Measurements from ENCODE around the gene LRRC38. TPM values are rescaled to one million over a fixed set of nuclear protein-coding genes. Genes with fewer than 3 reads are reported as not detected.

Gene LRRC38
- total and polyA plus RNA-seq, 2 of the 8 experiments (the other 6 are each of a cell fraction or from before 2014, with no cell fraction given) = 0.17 to 0.63 TPM

GRCh38 chr1:13505020-13505419 lies 8.8 kb downstream of the LRRC38 start:
- Histone ChIP-seq H3K4me3 (ENCODE audit: extremely low read depth in 1 of 4, insufficient read depth in 2 of 4, low read depth in 3 of 4, low read length in 4 of 4) (no peak overlapping the region), H3K4me2 (ENCODE audit: insufficient read depth in 1 of 2, low read depth in 2 of 2, low read length in 2 of 2) (peak overlapping the region in 1 of 2 experiments; percentile 36; a peak in 1 of 4 replicates), H2AK5ac (ENCODE audit: low read depth, low read length) (no peak overlapping the region), H3K36me3 (ENCODE audit: control insufficient read depth in 2 of 4, insufficient read depth in 4 of 4, low read length in 3 of 4) (no peaks in the 10 kb centered on the region), H3K9ac (replicated peaks in 1 of 4; ENCODE audit: extremely low read depth in 1 of 4, low read depth in 3 of 4, low read length in 3 of 4) (no peak overlapping the region), H3K14ac (ENCODE audit: insufficient read length) (no peak overlapping the region), H3K27ac (ENCODE audit: low read depth, low read length) (no peak overlapping the region), H4K8ac (ENCODE audit: extremely low read depth, insufficient read depth, low read length) (no peak overlapping the region), H2BK20ac (ENCODE audit: low read length) (no peak overlapping the region), H3K27me3 (replicated peaks in 1 of 4; ENCODE audit: control insufficient read depth in 3 of 4, extremely low read depth in 1 of 4, insufficient read depth in 3 of 4, low read length in 3 of 4) (peaks cover 0 to 3% (median under 1%) of the 10 kb centered on the region in 4 experiments; a peak in 3 of 7 replicates), H2BK15ac (ENCODE audit: low read length) (no peak overlapping the region), H3K9me3 (ENCODE audit: insufficient read depth in 2 of 2, low read depth in 1 of 2, low read length in 1 of 2) (no peaks in the 10 kb centered on the region), H3K4me1 (replicated peaks in 1 of 4; ENCODE audit: control insufficient read depth in 3 of 4, insufficient read depth in 4 of 4, low read length in 3 of 4) (peaks cover 0 to 9% (median 5%) of the 10 kb centered on the region in 4 experiments; a peak in 4 of 7 replicates), H4K20me1 (replicated peaks in 1 of 2; ENCODE audit: control insufficient read depth in 1 of 2, insufficient read depth in 2 of 2, low read length in 2 of 2) (no peaks in the 10 kb centered on the region), H2BK12ac (ENCODE audit: low read depth, low read length) (no peak overlapping the region; the same call in 1 of the 2 replicates), H4K91ac (replicated peaks; ENCODE audit: insufficient read length, low read length) (no peak overlapping the region), H3K79me2 (ENCODE audit: control insufficient read depth in 1 of 2, insufficient read depth in 2 of 2, low read length in 2 of 2) (no peaks in the 10 kb centered on the region), H3K23me2 (ENCODE audit: low read depth, low read length) (no peaks in the 10 kb centered on the region), H3K56ac (replicated peaks; ENCODE audit: insufficient read length, low read depth, low read length) (no peak overlapping the region), H3K18ac (ENCODE audit: extremely low read depth, low read length) (no peak overlapping the region), H2BK120ac (replicated peaks; ENCODE audit: low read depth, low read length) (no peak overlapping the region), H3K4ac (replicated peaks; ENCODE audit: insufficient read length, low read depth, low read length) (no peak overlapping the region), H3K79me1 (ENCODE audit: low read depth, low read length) (no peaks in the 10 kb centered on the region), H2AFZ (ENCODE audit: low read length) (peak overlapping the region; percentile 44; the same call in 1 of the 2 replicates), H2BK5ac (ENCODE audit: low read depth, low read length) (no peak overlapping the region; the same call in 1 of the 2 replicates), H4K5ac (ENCODE audit: insufficient read length, low read depth, low read length) (no peak overlapping the region), H3K23ac (ENCODE audit: insufficient read length) (no peak overlapping the region)
- POLR2A ChIA-PET (ENCODE audit: partially characterized antibody) = no interaction called here
- TF ChIP-seq RAD21 (IDR thresholded peaks at IDR 0.05 in 1 of 2, conservative IDR thresholded peaks at IDR 0.05 in 1 of 2; ENCODE audit: low read depth in 2 of 2, low read length in 2 of 2) = no peak
- peak; percentile 69 for TF ChIP-seq CTBP2 (IDR thresholded peaks at IDR 0.05; ENCODE audit: borderline replicate concordance, insufficient read depth, insufficient read length, low read length)
- TF ChIP-seq TEAD4 (IDR thresholded peaks at IDR 0.05; ENCODE audit: low read depth, low read length) = 0 out of 2 replicates have a peak, but pooled peaks have one; percentile 30
- FAIRE-seq (no peak), DNase-seq (ENCODE audit: low read depth in 1 of 2, low spot score in 2 of 2) (no peak)
- CTCF ChIA-PET (ENCODE audit: partially characterized antibody) = interaction anchor here (1.5 kb wide), 1 partner anchor 14 kb away, joined by 3 read pairs; no protein-coding TSS in a partner anchor
- WGBS, 2 experiments (ENCODE audit: extremely low coverage in 1 of 2, insufficient coverage in 1 of 2, insufficient read length in 1 of 2, insufficient replicate concordance in 2 of 2, low coverage in 1 of 2, low lambda C conversion rate in 2 of 2, missing lambda C conversion rate in 1 of 2) = 71% methylated on average over 8 of the region's 8 CpGs; no CpG with 5 or more reads in 1 of the 2 experiments
